HepG2 (cell line): Measurements from ENCODE around the gene CACTIN.

ENCODE experiments used
- ZNF280B ChIP-seq: sonication (generic); formaldehyde crosslinking; IDR thresholded peaks from 2 replicates; pipeline ENCODE4 v1.5.0; 2020; ENCODE audit warnings: missing genetic modification reagents, mild to moderate bottlenecking, borderline replicate concordance
- ZNF816 ChIP-seq: sonication (generic); formaldehyde crosslinking; IDR thresholded peaks from 2 replicates; pipeline ENCODE4 v1.8.0; 2022; ENCODE audit warnings: missing genetic modification reagents, mild to moderate bottlenecking, borderline replicate concordance

DNA sequence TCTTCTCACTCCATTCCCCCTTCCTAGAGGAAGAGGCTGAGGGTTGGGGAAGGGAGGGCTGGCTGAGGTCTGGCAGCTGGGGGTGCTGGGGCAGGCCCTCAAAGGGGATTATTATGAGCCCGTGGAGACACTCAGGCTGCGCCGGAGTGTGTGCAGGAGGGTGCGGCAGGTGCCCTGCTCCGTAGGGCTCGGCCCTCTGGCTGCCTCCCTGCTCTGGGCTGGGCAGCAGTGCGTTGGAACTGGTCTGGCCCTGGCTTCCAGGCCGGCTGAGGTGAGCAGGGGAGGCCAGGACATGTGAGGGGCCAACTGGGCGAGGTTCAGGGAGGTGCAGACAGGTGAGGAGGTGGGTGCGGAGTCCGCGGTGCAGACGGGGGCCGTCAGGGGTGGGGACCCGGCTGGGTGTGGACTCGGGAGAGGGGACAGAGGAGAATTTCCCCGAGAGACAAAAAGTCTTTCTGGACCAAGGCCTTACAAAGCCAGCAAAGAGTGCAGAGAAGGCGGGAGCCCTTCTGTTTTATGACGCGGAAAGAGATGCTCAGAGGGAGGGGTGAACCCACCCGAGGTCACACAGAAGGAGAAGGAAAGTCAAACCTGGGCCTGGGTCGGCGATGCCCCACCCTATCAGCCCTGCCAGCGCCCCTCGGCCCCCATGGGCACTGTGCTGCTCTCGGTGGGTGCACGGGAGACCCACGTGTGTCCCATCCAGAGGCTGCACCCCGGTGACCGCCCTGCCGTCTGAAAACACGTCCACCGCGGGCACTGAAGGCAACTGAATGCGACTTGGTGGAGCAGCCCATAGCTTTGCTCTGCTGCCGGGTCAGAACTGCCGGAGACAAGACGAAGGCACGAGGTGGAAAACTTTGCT, 42.7 kb upstream of the CACTIN start:
- TF ChIP-seq ZNF280B (no peak), ZNF816 (no peak)
